ENCODE data around the gene CBX6.

Gene CBX6

DNA sequence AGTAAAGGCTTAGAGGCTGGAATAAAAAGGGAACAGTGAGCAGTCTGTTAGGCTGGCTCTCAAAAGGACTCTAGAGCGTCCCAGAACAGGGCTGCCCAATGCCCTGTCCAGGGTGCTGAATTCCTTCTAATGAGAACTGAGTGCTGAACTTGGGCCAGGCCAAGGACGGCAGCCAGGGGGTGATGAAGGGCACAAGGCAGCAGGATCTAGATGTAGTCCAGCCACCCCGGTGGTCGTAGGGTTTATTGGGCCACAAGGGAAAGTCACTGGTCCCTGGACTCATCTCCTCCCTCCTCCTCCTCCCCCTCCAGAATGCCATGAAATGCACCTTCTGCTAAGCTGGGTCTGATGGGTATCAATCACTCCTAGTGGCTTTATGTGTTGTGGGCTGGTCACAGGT lies 47.4 kb downstream of the CBX6 start:
- Histone ChIP-seq H3K36me3 (ENCODE audit: control insufficient read depth, insufficient read depth, low read length, severe bottlenecking) (no peaks in the 10 kb centered on the region), H3K9ac (ENCODE audit: low read length) (no peak overlapping the region), H3K4me3 (ENCODE audit: low read length) (no peak overlapping the region), H3K9me3 (ENCODE audit: control insufficient read depth, low read length) (no peaks in the 10 kb centered on the region), H3K4me1 (ENCODE audit: control insufficient read depth, insufficient read depth, low read length) (no peaks in the 10 kb centered on the region), H3K27me3 (replicated peaks; ENCODE audit: control insufficient read depth, insufficient read depth, low read length) (peaks cover 10% of the 10 kb centered on the region)
- peak; percentile 71 for DNase-seq (ENCODE audit: low read depth)

DNA sequence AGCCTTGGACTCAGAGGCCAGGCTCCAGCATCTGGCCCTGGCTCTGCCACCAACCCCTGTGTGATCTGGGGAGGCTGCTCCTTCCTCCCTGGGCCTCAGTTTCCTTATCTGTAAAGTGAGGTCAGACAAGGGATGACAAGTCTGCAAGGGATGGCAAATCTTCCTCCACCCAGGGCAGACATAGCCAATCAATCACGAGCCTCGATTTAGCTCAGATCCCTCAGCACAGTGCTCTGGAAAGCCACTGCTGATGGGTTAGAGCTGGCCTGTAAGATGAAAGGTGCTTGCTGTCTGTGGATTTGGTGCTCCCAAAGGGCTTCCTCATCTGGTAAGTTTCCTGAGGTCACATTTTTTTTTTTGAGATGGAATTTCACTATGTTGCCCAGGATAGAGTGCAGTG lies 48.4 kb downstream of the CBX6 start:
- Histone ChIP-seq H3K9ac (ENCODE audit: low read length) (no peak overlapping the region), H3K4me3 (ENCODE audit: low read length) (no peak overlapping the region), H3K9me3 (ENCODE audit: control insufficient read depth, low read length) (no peaks in the 10 kb centered on the region), H3K4me1 (ENCODE audit: control insufficient read depth, insufficient read depth, low read length) (no peaks in the 10 kb centered on the region), H3K36me3 (ENCODE audit: control insufficient read depth, insufficient read depth, low read length, severe bottlenecking) (no peaks in the 10 kb centered on the region), H3K27me3 (replicated peaks; ENCODE audit: control insufficient read depth, insufficient read depth, low read length) (peaks cover 10% of the 10 kb centered on the region)
- DNase-seq (ENCODE audit: low read depth), result no peak

DNA sequence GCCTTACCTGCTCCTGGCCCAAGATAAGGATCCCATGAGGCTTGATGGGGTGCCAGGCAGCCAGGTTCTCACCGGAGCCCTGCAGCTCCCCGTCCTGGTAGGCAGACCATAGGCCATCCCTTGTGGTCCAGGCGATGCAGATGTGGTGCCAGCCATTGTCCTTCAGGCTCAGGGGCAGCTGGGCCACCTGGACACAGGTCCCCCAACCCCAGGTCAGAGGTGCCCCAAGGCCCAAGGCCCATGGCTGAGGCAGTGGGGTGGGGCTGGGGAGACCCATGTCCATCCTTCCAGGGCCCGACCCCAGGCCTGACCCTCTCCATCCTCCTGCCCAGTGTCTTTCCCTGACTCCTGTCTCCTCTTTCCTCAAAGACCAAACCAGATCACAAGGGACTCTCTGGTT lies 48.9 kb downstream of the CBX6 start:
- Histone ChIP-seq H3K4me1 (ENCODE audit: control insufficient read depth, insufficient read depth, low read length) (no peaks in the 10 kb centered on the region), H3K36me3 (ENCODE audit: control insufficient read depth, insufficient read depth, low read length, severe bottlenecking) (no peaks in the 10 kb centered on the region), H3K27me3 (replicated peaks; ENCODE audit: control insufficient read depth, insufficient read depth, low read length) (peaks cover 10% of the 10 kb centered on the region), H3K4me3 (ENCODE audit: low read length) (no peak overlapping the region), H3K9ac (ENCODE audit: low read length) (no peak overlapping the region), H3K9me3 (ENCODE audit: control insufficient read depth, low read length) (no peaks in the 10 kb centered on the region)
- no peak for DNase-seq (ENCODE audit: low read depth)

DNA sequence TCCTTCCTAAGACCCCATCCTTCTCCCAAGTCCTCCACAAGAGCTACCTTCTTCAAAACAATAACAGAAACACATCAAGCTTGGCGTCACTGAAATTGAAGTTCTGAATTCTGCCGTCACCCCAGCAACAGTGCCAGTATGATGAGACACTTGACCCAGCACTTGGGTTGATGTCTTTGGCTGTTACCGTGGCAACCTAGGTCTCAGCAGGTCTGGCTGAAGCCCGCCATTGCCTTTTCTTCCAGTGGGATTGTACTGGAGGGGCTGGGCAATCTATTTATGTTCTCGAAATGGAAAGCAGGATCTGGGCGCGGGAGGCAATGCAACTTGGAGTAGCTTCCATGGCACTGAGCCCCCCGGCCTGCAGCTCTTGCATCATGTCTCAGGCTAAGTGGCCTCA lies 52.0 kb downstream of the CBX6 start:
- Histone ChIP-seq H3K9me3 (ENCODE audit: control insufficient read depth, low read length) (no peaks in the 10 kb centered on the region), H3K4me3 (ENCODE audit: low read length) (no peak overlapping the region), H3K9ac (ENCODE audit: low read length) (no peak overlapping the region), H3K27me3 (replicated peaks; ENCODE audit: control insufficient read depth, insufficient read depth, low read length) (peaks cover 16% of the 10 kb centered on the region), H3K36me3 (ENCODE audit: control insufficient read depth, insufficient read depth, low read length, severe bottlenecking) (no peaks in the 10 kb centered on the region), H3K4me1 (ENCODE audit: control insufficient read depth, insufficient read depth, low read length) (no peaks in the 10 kb centered on the region)
- no peak for DNase-seq (ENCODE audit: low read depth)

DNA sequence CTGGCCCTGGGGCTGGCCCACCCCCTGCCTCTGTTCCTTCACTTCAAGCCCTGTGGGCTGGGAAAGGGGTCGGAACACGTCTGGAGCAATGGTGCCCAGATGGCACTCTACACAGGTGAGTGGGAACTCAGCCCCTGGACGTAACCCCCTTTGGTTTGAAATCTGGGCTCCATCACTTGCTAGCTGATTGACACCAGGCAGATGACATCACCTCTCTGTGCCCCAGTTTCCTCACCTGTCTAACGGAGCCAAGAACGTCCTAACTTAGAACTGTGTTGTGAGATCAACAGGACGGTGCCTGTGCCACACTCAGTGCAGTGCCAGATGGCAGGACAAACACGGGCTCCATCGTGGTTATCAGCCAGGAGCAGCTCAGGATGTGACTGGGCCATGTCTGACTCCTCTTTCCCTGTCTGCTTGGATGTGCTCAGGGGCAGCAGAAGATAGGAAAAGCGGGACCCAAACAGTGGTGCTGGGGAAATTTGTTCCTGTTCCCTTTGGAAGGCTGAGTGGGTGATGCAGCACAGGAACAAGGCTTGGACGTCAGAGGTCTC lies 52.6 kb downstream of the CBX6 start:
- Histone ChIP-seq H3K4me3 (ENCODE audit: low read length) (no peak overlapping the region), H3K9ac (ENCODE audit: low read length) (no peak overlapping the region), H3K9me3 (ENCODE audit: control insufficient read depth, low read length) (no peaks in the 10 kb centered on the region), H3K27me3 (replicated peaks; ENCODE audit: control insufficient read depth, insufficient read depth, low read length) (peaks cover 21% of the 10 kb centered on the region), H3K4me1 (ENCODE audit: control insufficient read depth, insufficient read depth, low read length) (no peaks in the 10 kb centered on the region), H3K36me3 (ENCODE audit: control insufficient read depth, insufficient read depth, low read length, severe bottlenecking) (no peaks in the 10 kb centered on the region)
- DNase-seq (ENCODE audit: low read depth), result no peak

DNA sequence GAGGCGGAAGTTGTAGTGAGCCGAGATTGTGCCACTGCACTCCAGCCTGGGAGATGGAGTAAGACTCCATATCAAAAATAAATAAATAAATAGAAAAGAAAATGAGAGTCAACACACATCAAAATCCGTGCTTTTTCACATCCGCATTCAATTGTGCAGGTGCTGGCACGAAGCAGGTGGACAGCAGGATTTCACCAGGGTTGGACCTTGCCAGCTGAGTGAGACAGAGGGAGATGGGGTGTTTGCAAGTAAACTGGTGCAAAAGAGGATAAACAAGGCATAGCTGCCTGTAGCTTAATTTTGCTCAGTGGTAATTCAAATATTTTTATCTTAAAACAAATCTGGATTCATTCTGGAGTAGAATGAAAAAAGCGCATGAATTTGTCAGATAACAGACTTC lies 54.8 kb downstream of the CBX6 start:
- peaks cover 29% of the 10 kb centered on the region for H3K27me3 ChIP-seq (replicated peaks; ENCODE audit: control insufficient read depth, insufficient read depth, low read length)
- H3K9me3 ChIP-seq (ENCODE audit: control insufficient read depth, low read length), result no peaks in the 10 kb centered on the region
- no peaks in the 10 kb centered on the region for H3K4me1 ChIP-seq (ENCODE audit: control insufficient read depth, insufficient read depth, low read length)
- no peak for DNase-seq (ENCODE audit: low read depth)
- H3K36me3 ChIP-seq (ENCODE audit: control insufficient read depth, insufficient read depth, low read length, severe bottlenecking), result no peaks in the 10 kb centered on the region
- no peak overlapping the region for H3K4me3 ChIP-seq (ENCODE audit: low read length)
- H3K9ac ChIP-seq (ENCODE audit: low read length), result no peak overlapping the region

DNA sequence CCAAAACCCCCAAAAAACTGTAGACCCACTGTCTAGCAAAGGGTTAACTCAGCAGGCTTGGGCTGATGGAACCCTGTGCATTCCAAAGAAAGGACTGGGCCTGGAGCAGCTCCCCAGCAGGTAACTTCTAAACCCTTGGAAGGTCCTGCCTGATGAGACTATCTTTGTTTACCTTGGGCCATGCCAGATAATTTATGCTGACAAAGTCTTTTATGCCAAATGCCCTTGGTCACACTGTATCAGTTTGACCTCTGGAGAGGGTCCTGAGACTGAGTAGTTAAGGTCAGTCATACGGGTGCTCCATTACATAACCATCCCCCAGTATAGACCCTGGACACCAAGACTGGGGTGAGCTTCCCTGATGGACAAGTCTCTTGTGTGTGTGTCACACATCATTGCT lies 56.2 kb downstream of the CBX6 start:
- no peaks in the 10 kb centered on the region for H3K9me3 ChIP-seq (ENCODE audit: control insufficient read depth, low read length)
- no peak overlapping the region for H3K9ac ChIP-seq (ENCODE audit: low read length)
- peaks cover 32% of the 10 kb centered on the region for H3K27me3 ChIP-seq (replicated peaks; ENCODE audit: control insufficient read depth, insufficient read depth, low read length)
- H3K4me3 ChIP-seq (ENCODE audit: low read length), result no peak overlapping the region
- no peak for DNase-seq (ENCODE audit: low read depth)
- no peaks in the 10 kb centered on the region for H3K4me1 ChIP-seq (ENCODE audit: control insufficient read depth, insufficient read depth, low read length)
- no peaks in the 10 kb centered on the region for H3K36me3 ChIP-seq (ENCODE audit: control insufficient read depth, insufficient read depth, low read length, severe bottlenecking)

All from adipocyte (in vitro differentiated cells).